ENCODE data around the gene TMEM198. TPM values are rescaled to one million over a fixed set of nuclear protein-coding genes. Genes with fewer than 3 reads are reported as not detected.

TMEM198 gene
- total and polyA plus RNA-seq, 2 donors (not counting 1 experiment from before 2014, with no cell fraction given): 0.39 to 1.1 TPM

DNA sequence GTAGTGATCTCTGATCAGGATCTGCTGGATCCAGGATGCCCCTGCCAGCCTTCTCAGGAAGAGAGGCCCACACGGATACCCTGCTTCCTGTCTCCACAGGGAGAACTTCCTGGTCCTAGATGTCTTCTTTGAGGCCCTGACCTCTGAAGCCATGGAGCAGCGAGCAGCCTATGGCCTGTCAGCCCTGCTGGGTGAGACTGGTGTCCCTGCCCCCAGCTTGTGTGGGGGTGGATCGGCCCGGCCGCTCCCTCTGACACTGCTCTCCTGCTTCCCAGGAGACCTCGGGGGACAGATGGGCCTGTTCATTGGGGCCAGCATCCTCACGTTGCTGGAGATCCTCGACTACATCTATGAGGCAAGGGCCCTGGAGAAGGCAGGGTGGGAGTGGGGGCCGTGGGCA is 6.9 kb upstream of the TMEM198 start:
- no peak overlapping the region for H3K4me3 Mint-ChIP-seq
- ChIA-PET POLR2A (no interaction called here), CTCF (interaction anchor here (1.1 kb wide), 1 partner anchor 42 kb away, joined by 3 read pairs; no protein-coding TSS in a partner anchor)
- H3K9me3 Mint-ChIP-seq (ENCODE audit: insufficient read depth): no peaks in the 10 kb centered on the region
- H3K27ac Mint-ChIP-seq: no peak overlapping the region
- 75% methylated on average over 9 of the region's 9 CpGs for WGBS (ENCODE audit: insufficient coverage)
- Histone ChIP-seq H3K4me2 (replicated peaks; ENCODE audit: low read depth, low read length, poor library complexity, severe bottlenecking) (no peak overlapping the region), H3K4me1 (ENCODE audit: control insufficient read depth in 2 of 2, insufficient read depth in 2 of 2, low read length in 2 of 2) (peaks cover 9% of the 10 kb centered on the region in 2 donors), H3K9ac (ENCODE audit: low read length) (no peak overlapping the region), H2AFZ (ENCODE audit: insufficient read depth, low read depth, low read length, poor library complexity, severe bottlenecking) (no peak overlapping the region), H3K4me3 (ENCODE audit: control extremely low read depth in 1 of 5, extremely low read depth in 1 of 5, insufficient read depth in 1 of 5, low read depth in 2 of 5, low read length in 4 of 5) (no peak overlapping the region), H3K27me3 (replicated peaks in 1 of 4; ENCODE audit: control extremely low read depth in 1 of 4, control insufficient read depth in 3 of 4, insufficient read depth in 4 of 4, low read length in 3 of 4) (peaks cover 0 to 61% (median 8%) of the 10 kb centered on the region in 4 experiments), H3K36me3 (replicated peaks in 1 of 2; ENCODE audit: control extremely low read depth in 1 of 2, control insufficient read depth in 1 of 2, extremely low read depth in 1 of 2, insufficient read depth in 2 of 2, low read length in 1 of 2) (no peaks in the 10 kb centered on the region), H4K20me1 (ENCODE audit: control insufficient read depth, insufficient read depth, low read length, poor library complexity, severe bottlenecking) (no peaks in the 10 kb centered on the region), H3K27ac (ENCODE audit: low read length in 2 of 2) (no peak overlapping the region), H3K79me2 (ENCODE audit: control insufficient read depth, insufficient read depth, low read length) (no peaks in the 10 kb centered on the region), H3K9me3 (ENCODE audit: control extremely low read depth in 1 of 3, control insufficient read depth in 2 of 3, insufficient read depth in 1 of 3, low read length in 2 of 3) (peaks cover 0 to 7% (median 0%) of the 10 kb centered on the region in 3 donors)
- H3K27me3 Mint-ChIP-seq: peaks cover 27% of the 10 kb centered on the region
- intact Hi-C loops (cut with micrococcal nuclease): no loop called here
- TF ChIP-seq EZH2 (IDR thresholded peaks at IDR 0.05; ENCODE audit: borderline replicate concordance, insufficient read depth, low read depth, low read length, poor library complexity, severe bottlenecking): no peak
- TF ChIP-seq, protein P1, sequence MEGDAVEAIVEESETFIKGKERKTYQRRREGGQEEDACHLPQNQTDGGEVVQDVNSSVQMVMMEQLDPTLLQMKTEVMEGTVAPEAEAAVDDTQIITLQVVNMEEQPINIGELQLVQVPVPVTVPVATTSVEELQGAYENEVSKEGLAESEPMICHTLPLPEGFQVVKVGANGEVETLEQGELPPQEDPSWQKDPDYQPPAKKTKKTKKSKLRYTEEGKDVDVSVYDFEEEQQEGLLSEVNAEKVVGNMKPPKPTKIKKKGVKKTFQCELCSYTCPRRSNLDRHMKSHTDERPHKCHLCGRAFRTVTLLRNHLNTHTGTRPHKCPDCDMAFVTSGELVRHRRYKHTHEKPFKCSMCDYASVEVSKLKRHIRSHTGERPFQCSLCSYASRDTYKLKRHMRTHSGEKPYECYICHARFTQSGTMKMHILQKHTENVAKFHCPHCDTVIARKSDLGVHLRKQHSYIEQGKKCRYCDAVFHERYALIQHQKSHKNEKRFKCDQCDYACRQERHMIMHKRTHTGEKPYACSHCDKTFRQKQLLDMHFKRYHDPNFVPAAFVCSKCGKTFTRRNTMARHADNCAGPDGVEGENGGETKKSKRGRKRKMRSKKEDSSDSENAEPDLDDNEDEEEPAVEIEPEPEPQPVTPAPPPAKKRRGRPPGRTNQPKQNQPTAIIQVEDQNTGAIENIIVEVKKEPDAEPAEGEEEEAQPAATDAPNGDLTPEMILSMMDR (IDR thresholded peaks at IDR 0.05): no peak
- ATAC-seq (ENCODE audit: low read depth) (no peak), DNase-seq (no peak)
- peaks cover 8% of the 10 kb centered on the region for H3K4me1 Mint-ChIP-seq

GRCh38 chr2:219537657-219538488 is 6.0 kb upstream of the TMEM198 start:
- Histone ChIP-seq H3K4me1 (ENCODE audit: control insufficient read depth in 2 of 2, insufficient read depth in 2 of 2, low read length in 2 of 2) (peaks cover 18% of the 10 kb centered on the region in 2 donors), H3K79me2 (ENCODE audit: control insufficient read depth, insufficient read depth, low read length) (no peaks in the 10 kb centered on the region), H2AFZ (ENCODE audit: insufficient read depth, low read depth, low read length, poor library complexity, severe bottlenecking) (no peak overlapping the region), H3K27ac (ENCODE audit: low read length in 2 of 2) (no peak overlapping the region), H3K36me3 (replicated peaks in 1 of 2; ENCODE audit: control extremely low read depth in 1 of 2, control insufficient read depth in 1 of 2, extremely low read depth in 1 of 2, insufficient read depth in 2 of 2, low read length in 1 of 2) (no peaks in the 10 kb centered on the region), H3K4me2 (replicated peaks; ENCODE audit: low read depth, low read length, poor library complexity, severe bottlenecking) (no peak overlapping the region), H4K20me1 (ENCODE audit: control insufficient read depth, insufficient read depth, low read length, poor library complexity, severe bottlenecking) (no peaks in the 10 kb centered on the region), H3K27me3 (replicated peaks in 1 of 4; ENCODE audit: control extremely low read depth in 1 of 4, control insufficient read depth in 3 of 4, insufficient read depth in 4 of 4, low read length in 3 of 4) (peaks cover 0 to 66% (median 12%) of the 10 kb centered on the region in 4 experiments), H3K9me3 (ENCODE audit: control extremely low read depth in 1 of 3, control insufficient read depth in 2 of 3, insufficient read depth in 1 of 3, low read length in 2 of 3) (peaks cover 0 to 12% (median 0%) of the 10 kb centered on the region in 3 donors), H3K4me3 (ENCODE audit: control extremely low read depth in 1 of 5, extremely low read depth in 1 of 5, insufficient read depth in 1 of 5, low read depth in 2 of 5, low read length in 4 of 5) (no peak overlapping the region), H3K9ac (ENCODE audit: low read length) (no peak overlapping the region)
- ChIA-PET POLR2A (no interaction called here), CTCF (interaction anchor here (0.6 to 1.0 kb wide), 2 partner anchors 8 to 23 kb away, joined by 3 to 5 read pairs; no protein-coding TSS in a partner anchor)
- peaks cover 23% of the 10 kb centered on the region for H3K27me3 Mint-ChIP-seq
- H3K4me3 Mint-ChIP-seq: no peak overlapping the region
- no peak for TF ChIP-seq EZH2 (IDR thresholded peaks at IDR 0.05; ENCODE audit: borderline replicate concordance, insufficient read depth, low read depth, low read length, poor library complexity, severe bottlenecking)
- TF ChIP-seq, protein P1 (IDR thresholded peaks at IDR 0.05): no peak
- H3K9me3 Mint-ChIP-seq (ENCODE audit: insufficient read depth): no peaks in the 10 kb centered on the region
- intact Hi-C loops (cut with micrococcal nuclease): no loop called here
- no peak overlapping the region for H3K27ac Mint-ChIP-seq
- DNase-seq: no peak
- 76% methylated on average over 7 of the region's 15 CpGs for WGBS (ENCODE audit: insufficient coverage)
- no peak for ATAC-seq (ENCODE audit: low read depth)
- peaks cover 17% of the 10 kb centered on the region for H3K4me1 Mint-ChIP-seq

All from B cell (primary cell).